ENCODE results near the gene PDCD4. TPM values are rescaled to one million over a fixed set of nuclear protein-coding genes. Genes with fewer than 3 reads are reported as not detected.

Gene PDCD4
- total and polyA plus RNA-seq, 2 of the 13 experiments (the other 11 are each of a cell fraction or from before 2014, with no cell fraction given): 22.8 to 56.2 TPM

- TF ChIP-seq HINFP (CRISPR knock-in tag; IDR thresholded peaks at IDR 0.05; ENCODE audit: low read depth): no peak
- TF ChIP-seq ZNF878 (CRISPR knock-in tag; IDR thresholded peaks at IDR 0.05): peak; percentile 69; the same call in 1 of the 2 replicates
- no peak for TF ChIP-seq ZIK1 (CRISPR knock-in tag; IDR thresholded peaks at IDR 0.05; ENCODE audit: borderline replicate concordance, low read depth)
- peak; percentile 73 for TF ChIP-seq ZNF607 (CRISPR knock-in tag; IDR thresholded peaks at IDR 0.05; ENCODE audit: borderline replicate concordance)
- no peak for TF ChIP-seq ZNF713 (CRISPR knock-in tag; IDR thresholded peaks at IDR 0.05)
- TF ChIP-seq RFX3 (CRISPR knock-in tag; IDR thresholded peaks at IDR 0.05): peak; percentile 87
- no peak for TF ChIP-seq SIX4 (CRISPR knock-in tag; IDR thresholded peaks at IDR 0.05)
- peak; percentile 86 for TF ChIP-seq ZNF687 (CRISPR knock-in tag; IDR thresholded peaks at IDR 0.05)
- TF ChIP-seq IRF2 (CRISPR knock-in tag; IDR thresholded peaks at IDR 0.05): peak; percentile 79
- TF ChIP-seq ZNF501 (CRISPR knock-in tag; IDR thresholded peaks at IDR 0.05): peak; percentile 93
- TF ChIP-seq TERF1 (CRISPR knock-in tag; IDR thresholded peaks at IDR 0.05): no peak
- TF ChIP-seq ATF3 (CRISPR knock-in tag; IDR thresholded peaks at IDR 0.05): peak; percentile 17; the same call in 1 of the 2 replicates
- 0 out of 2 replicates have a peak, but pooled peaks have one; percentile 55 for TF ChIP-seq ZNF776 (CRISPR knock-in tag; IDR thresholded peaks at IDR 0.05)
- no peak for TF ChIP-seq PTBP1 (IDR thresholded peaks at IDR 0.05; ENCODE audit: low read depth, low read length, poor library complexity, severe bottlenecking)
- no peak for TF ChIP-seq JARID2 (CRISPR knock-in tag; IDR thresholded peaks at IDR 0.05; ENCODE audit: insufficient replicate concordance)
- no peak for TF ChIP-seq SETDB1 (CRISPR knock-in tag; IDR thresholded peaks at IDR 0.05; ENCODE audit: borderline replicate concordance)
- TF ChIP-seq ZFP36L1 (CRISPR knock-in tag; IDR thresholded peaks at IDR 0.05): no peak
- TF ChIP-seq TAF15 (IDR thresholded peaks at IDR 0.05; ENCODE audit: low read depth, low read length, poor library complexity, severe bottlenecking): no peak
- no peak for TF ChIP-seq NFE2 (CRISPR knock-in tag; IDR thresholded peaks at IDR 0.05)
- no peak for TF ChIP-seq FOXK2 (IDR thresholded peaks at IDR 0.05)
- peak; percentile 73; the same call in 1 of the 2 replicates for TF ChIP-seq ZNF547 (CRISPR knock-in tag; IDR thresholded peaks at IDR 0.05)
- TF ChIP-seq SMARCC2 (IDR thresholded peaks at IDR 0.05): no peak
- peak; percentile 73; the same call in 1 of the 2 replicates for TF ChIP-seq BRD4 (CRISPR knock-in tag; IDR thresholded peaks at IDR 0.05)
- peak; percentile 77 for TF ChIP-seq GABPA (IDR thresholded peaks at IDR 0.05; ENCODE audit: low read depth, low read length)
- TF ChIP-seq GABPA (CRISPR knock-in tag; IDR thresholded peaks at IDR 0.05; ENCODE audit: low read depth): peak; percentile 94
Measured at GRCh38 chr10:110918643-110919348, 47.1 kb downstream of the PDCD4 start, which contains the start of gene BBIP1 (continued).
